Inflammatory macrophage treated with lipopolysaccharide for 1 hour (primary cell): ENCODE results near the gene WDR88.
"Not testable (repeated sequence)": the region's sequence is repeated elsewhere in the genome, so short reads cannot be mapped to it uniquely, and the experiment has no call there.

Experiments
- DNase-seq, 2 donors: peaks; one replicate each; pipeline ENCODE4 v3.0.0-alpha.2; 2020 to 2022

WDR88 gene

DNA sequence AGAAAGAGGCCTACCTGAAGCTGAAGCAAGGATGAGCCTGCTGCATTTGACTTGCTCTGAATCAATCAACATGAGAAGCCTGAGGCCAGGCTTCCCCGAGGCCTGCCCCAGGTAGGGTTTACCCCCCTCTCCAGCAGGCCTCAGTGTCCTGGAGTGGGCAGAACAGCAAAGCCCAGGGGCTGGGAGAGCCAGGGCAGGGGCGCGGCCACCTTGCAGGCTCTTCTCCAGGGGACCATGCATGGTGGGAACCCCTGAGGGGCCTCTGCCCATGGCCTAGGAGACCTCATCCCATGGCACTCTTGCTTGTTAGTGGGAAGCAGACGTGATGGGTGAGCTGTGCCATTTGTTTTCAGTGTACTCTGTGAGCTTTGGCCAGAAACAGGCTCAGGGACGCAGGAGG lies 42.3 kb downstream of the WDR88 start:
- no peak for DNase-seq

- DNase-seq, result no peak
Measured at GRCh38 chr19:33175156-33175782, 43.4 kb downstream of the WDR88 start.

DNA sequence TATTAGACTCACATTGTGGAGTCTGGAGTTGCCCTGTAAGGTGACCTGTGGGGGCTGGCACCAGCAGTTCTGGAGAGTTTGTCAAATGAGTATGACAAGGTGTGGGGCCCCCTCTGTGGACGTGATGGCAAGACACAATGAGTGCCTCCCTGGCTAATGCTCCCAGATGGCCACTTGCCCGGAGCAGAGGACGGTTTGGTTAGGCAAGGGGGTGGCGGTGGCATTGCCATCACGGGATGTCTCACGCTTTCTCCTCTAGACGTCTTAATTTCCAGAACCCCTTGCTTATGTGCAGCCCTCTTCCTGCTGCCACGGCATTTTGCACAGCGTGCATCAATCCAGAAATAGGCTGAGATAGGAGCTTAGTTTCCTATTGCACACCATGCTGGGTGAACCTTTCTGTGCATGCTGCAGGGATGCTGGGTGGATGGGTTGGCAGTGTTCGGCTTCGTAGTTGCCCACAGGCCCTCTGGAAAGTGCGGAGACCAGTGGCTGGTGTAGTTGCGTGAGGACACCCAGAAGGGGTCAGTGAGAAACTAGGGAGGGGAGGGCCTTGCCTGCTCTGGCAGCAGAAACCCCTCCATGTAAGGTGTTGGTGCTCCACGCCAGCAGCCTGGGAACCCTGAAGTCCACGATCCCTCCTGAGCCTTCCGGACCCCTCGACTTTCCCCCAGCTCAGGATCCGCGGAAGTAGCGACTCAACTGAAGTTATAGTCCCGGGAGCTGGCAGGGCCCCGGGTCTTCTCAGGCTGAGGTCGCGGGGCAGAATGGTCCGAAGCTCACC lies 44.2 kb downstream of the WDR88 start:
- DNase-seq, result no peak

DNA sequence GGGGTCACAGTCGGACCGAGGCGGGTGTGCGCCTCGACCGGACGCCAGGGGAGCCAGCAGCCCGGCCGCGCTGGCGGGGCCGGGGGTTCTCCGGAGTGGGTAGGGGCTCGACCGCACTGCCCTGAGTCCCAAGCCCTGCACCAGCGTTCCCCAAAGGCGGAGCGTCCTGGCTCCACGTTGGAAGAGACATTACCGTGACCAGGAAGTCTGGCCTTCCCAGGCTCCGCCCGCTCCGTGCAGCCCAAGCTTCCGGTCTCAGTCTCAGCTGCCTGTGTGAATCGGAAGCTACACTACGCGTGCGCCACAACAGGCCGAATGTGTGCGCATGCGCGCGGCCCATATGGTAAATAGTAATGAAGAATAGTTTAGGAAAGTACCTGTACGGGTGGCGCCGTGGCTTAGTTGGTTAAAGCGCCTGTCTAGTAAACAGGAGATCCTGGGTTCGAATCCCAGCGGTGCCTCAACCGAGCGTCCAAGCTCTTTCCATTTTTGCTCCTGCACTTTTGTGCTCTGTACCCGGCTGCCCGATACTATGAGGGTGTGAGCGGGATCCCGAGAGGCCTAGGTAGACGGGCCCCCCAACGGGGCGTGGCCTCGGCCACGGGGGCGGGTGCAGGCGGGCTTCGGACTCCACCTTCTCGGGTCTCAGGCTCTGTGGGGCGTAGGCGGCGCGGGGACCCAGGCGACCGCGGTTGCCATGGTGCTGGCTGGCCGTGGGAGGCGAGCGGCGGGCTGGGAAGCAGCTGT lies 44.9 kb downstream of the WDR88 start:
- peak; percentile 98 to 100 for DNase-seq

DNA sequence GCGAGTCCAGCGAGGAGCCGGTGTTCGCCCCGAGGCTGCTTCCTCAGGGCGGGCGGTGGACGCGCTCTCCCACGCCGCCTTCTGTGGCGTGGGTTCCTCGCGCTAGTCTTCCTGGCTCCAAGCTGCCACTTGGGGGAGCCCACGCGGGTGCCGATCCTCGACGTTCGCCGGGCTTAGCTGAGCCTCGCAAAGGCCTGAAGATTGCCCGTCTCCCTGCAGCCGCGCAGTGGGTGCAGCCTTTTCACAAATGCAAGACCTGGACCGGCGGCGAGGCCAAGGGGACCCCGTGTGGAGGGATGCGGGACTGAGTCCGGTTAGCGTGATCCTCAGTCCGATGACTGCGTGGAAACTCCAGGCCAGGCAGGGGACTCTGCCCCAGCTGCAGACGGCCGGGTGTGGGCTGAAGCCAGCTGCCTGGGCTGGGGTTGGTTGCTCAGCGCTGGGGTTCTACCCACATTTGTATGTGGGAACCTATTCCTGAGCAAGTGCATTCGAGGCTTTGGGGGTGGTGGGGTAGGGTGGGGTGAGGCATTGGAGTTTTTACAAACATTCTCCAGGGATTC lies 45.6 kb downstream of the WDR88 start:
- DNase-seq, result peak; percentile 87 to 98

GRCh38 chr19:33186431-33187182 lies 54.7 kb downstream of the WDR88 start:
- DNase-seq, result peak; percentile 60 to 84

GRCh38 chr19:33187183-33187540 lies 55.2 kb downstream of the WDR88 start:
- no peak for DNase-seq

DNA sequence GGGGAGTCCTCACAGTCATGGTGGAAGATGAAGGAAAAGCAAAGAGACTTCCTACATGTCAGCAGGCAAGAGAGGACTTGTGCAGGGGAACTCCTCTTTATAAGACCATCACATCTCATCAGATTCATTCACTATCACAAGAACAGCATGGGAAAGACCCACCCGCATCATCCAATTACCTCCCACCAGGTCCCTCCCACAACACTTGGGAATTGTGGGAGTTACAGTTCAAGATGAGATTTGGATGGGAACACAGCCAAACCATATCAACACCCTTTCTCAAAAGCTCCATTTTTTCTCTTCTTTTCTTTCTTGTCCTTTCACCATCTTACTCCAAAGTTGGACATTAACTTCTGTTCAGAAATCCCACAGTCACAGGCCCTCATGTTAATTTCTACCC lies 57.5 kb downstream of the WDR88 start:
- no peak for DNase-seq

GRCh38 chr19:33191092-33191491 lies 59.2 kb downstream of the WDR88 start:
- DNase-seq, result not testable (repeated sequence)

GRCh38 chr19:33191501-33191900 lies 59.6 kb downstream of the WDR88 start:
- DNase-seq, result no peak

GRCh38 chr19:33192010-33192409 lies 60.1 kb downstream of the WDR88 start:
- DNase-seq, result no peak

- DNase-seq, result no peak
Measured at GRCh38 chr19:33193269-33193864, 61.5 kb downstream of the WDR88 start.

DNA sequence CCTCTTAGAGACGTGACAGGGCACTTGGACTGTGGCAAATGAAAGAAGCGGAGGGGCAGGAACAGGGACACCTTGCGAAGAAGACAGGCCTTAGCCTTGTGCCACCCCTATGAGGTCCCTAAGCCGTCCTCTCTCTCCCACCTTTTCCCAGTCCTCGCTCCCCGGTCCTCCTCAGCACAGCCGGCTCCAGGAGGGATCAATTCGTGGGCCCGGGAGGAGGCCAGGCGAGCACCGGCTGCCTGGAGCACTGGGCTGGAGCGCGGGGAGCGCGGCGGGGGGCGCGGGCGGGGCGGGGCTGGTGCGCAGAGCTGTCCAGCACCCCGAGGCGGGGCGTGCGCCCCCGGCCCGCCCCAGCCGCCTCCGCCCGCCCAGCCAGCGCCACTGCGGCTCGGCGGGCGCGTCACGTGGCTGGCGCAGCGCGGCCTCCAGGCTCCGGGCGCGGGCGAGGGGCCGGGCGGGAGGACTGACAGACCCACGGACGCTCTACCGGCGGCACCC lies 62.0 kb downstream of the WDR88 start, which contains the start of gene LRP3:
TSS of gene LRP3 (plus strand) at position 466 of the 498 bp plus-strand sequence. CDS start 456 bp downstream, outside the sequence.
- no peak for DNase-seq

GRCh38 chr19:33194532-33194885 lies 62.6 kb downstream of the WDR88 start:
- peak in 1 of 2 donors; percentile 20 for DNase-seq

- DNase-seq, result peak; percentile 23 to 48
Measured at GRCh38 chr19:33194886-33195644, 63.2 kb downstream of the WDR88 start.

DNA sequence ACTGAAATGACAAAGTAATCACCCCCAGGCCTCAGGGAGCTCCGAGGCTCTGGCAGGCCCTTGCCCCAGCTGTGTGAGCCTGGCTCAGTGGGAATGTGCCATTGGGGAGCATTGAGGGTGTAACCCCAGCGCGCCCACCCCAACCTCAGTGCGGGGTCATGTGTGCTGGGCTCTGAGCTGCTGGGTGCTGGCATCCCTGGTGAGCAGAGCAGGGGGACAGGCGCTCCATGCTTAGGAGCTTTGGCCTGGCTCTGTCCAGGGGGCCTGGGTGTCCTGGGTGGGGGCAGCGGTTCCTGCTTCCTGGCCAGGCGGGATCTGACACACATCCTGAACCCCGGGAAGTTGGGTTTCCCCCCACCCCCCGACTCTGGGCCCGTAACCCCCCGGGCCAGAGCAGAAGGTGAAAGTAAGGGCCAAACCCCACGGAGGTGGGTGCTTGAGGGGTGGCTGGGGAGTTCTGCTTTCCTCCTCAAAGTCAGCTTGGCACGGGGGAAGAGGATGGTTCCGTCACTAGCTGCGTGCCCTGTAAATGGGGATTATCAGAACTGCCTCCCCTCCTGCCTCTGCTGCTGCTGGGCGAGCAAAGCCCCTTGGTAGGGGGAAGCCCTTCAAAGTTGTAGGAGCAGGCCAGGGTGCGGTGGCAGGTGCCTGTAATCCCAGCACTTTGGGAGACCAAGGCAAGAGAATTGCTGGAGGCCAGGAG lies 63.9 kb downstream of the WDR88 start:
- no peak for DNase-seq

DNA sequence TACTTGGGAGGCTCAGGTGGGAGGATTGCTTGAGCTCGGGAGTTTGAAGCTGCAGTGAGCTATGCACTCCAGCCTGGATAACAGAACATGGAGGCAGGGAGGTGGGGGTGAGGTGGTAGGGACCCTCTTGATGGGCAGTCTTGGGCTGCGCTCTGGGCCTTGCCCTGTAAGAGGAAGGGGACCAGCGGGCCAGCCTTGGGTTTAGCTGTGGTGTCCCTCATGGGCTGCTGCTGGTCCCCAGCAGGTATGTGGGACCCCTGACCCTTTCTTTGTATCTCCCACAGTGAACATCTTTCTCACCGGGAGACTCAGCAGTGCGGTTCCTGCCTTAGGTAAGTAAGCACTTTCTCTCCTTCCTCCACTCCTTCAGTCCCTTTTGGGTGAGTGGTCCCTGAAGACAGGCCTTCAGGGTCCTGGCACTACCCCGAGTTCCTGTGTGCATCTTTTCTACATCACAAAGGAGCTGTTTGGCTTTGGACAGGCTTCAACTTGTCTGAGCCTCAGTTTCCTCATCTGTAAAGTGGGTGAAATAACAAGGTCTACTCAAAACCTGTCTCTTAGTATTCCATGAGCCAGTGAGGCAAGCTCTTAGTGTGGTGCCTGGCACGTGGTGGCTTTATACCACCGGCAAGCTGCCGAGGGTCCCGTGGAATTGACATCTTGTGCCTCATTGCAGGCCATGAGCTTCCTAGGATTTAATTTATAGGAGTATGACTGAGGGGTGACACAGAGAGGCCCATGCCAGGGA lies 64.7 kb downstream of the WDR88 start:
- DNase-seq, result no peak

DNA sequence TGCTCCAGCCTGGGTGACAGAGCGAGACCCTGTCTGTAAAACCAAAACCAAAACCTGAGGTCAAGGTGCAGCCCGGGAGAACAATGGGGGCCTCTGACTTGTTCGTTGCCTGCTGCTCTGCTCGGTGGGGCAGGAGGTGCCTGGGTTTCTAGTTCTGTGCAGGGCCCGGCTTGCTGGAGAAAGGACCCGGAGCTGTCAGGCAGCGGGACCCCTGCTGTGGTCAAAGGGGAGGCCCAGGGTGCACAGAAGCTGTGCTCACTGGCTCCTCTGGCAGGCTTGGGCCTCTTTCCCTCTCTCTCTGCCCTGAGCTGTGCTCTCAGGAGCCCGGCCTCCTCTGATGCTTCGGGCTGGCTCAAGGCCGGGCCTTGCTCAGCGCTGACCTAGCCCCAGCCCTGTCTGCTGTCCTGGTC lies 65.7 kb downstream of the WDR88 start:
- DNase-seq, result no peak

- DNase-seq, result no peak
Measured at GRCh38 chr19:33198169-33198568, 66.3 kb downstream of the WDR88 start.
